ENCODE measurements around the gene PRR13.
"Not testable (repeated sequence)": the region's sequence is repeated elsewhere in the genome, so short reads cannot be mapped to it uniquely, and the experiment has no call there.

The PRR13 gene

DNA sequence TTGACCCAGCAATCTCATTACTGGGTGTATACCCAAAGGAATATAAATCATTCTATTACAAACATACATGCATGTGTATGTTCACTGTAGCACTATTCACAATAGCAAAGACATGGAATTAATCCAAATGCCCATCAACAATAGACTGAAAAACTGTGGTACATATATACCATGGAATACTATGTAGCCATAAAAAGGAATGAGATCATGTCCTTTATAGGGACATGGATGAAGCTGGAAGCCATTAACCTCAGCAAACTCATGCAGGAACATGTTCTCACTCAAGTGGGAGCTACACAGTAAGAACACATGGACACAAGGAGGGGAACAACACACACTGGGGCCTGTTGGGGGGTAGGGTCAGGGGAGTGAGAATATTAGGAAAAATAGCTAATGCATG is 2.0 kb upstream of the PRR13 start:
- not testable (repeated sequence) for DNase-seq

DNA sequence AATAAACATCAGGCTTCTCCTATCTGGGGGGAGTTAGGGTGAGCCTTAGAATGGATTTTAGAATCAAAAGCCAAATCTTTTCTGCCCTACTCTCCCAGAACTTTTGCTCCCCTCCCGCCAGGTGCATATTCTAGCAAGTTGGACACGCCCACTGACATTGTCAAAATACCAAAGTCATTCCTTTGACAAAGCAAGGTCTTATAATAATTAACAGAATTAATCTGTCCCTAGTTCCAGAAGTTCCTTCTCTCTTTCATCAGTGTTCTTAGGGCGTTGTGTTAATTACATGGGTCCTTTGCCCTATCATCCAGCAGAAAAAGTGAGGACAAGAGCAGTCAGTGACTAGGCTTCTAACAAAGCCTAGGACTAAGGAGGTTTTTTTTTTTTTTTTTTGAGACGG is 2.4 kb downstream of the PRR13 start:
- no peak for DNase-seq

DNA sequence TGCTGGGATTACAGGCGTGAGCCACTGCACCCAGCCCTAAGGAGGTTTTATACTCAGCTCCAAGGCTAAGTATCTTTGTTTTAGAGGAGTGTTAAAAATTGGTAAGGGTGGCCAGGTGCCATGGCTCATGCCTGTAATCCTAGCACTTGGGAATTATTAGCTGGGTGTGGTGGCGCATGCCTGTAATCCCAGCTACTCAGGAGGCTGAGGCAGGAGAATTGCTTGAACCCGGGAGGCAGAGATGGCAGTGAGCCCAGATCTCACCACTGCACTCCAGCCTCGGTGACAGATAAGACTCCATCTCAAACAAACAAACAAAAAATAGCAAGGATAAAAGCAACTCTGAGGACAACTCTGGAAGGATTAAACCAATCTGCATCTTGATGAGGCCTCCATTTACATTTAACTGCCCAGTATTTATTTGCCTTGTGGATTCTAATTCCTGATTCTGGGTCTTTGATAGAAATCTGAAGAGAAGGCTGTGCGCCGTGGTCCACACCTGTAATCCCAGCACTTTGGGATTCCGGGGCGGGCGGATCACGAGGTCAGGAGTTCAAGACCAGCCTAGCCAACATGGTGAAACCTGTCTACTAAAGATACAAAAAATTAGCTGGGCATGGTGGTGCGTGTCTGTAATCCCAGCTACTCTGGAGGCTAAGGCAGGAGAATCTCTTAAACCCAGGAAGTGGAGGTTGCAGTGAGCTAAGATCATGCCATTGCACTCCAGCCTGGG is 3.2 kb downstream of the PRR13 start:
- DNase-seq: not testable (repeated sequence)

DNA sequence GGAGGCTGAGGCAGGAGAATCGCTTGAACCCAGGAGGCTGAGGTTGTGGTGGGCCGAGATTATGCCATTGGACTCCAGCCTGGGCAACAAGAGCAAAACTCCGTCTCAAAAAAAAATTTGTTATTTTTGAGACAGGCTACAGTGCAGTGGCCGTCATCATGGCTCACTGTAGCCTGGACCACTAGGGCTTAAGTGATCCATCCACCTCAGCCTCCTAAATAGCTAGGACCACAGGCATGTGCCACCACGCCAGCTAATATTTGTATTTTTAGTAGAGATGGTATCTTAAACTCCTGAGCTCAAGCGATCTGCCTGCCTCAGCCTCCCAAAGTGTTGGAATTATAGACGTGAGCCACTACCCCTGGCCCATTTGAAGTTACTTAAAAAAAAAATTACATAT is 9.4 kb downstream of the PRR13 start:
- DNase-seq: no peak

DNA sequence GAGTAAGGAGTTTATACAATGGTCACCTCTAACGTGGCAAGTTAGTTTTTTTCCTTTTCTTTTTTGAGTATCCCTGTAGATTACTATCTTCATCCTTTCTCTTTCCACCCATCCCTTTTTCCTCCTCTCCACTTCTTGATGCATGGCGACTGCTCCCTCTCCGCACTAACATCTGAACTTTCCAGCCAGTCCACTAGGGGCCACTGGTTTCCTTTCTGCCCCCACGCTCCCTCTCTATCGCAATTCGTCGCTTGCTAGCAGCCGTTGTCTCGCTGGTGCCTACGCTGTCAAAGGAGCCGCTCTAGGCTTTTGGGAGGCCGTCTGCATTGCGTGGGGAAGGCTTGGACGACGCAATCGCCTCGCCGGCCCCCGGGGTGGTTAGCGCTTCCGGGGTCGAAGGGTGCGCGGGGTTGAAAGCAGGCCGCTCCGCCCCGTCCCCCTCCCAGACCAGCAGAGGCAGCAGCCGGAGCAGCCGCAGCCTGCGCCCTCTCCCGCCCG is 10.2 kb downstream of the PRR13 start, which contains the start of gene PCBP2:
PCBP2 (plus strand) TSS at position 442 of the 498 bp plus-strand sequence. CDS start 2,699 bp downstream, outside the sequence.
- peak; percentile 97 for DNase-seq

DNA sequence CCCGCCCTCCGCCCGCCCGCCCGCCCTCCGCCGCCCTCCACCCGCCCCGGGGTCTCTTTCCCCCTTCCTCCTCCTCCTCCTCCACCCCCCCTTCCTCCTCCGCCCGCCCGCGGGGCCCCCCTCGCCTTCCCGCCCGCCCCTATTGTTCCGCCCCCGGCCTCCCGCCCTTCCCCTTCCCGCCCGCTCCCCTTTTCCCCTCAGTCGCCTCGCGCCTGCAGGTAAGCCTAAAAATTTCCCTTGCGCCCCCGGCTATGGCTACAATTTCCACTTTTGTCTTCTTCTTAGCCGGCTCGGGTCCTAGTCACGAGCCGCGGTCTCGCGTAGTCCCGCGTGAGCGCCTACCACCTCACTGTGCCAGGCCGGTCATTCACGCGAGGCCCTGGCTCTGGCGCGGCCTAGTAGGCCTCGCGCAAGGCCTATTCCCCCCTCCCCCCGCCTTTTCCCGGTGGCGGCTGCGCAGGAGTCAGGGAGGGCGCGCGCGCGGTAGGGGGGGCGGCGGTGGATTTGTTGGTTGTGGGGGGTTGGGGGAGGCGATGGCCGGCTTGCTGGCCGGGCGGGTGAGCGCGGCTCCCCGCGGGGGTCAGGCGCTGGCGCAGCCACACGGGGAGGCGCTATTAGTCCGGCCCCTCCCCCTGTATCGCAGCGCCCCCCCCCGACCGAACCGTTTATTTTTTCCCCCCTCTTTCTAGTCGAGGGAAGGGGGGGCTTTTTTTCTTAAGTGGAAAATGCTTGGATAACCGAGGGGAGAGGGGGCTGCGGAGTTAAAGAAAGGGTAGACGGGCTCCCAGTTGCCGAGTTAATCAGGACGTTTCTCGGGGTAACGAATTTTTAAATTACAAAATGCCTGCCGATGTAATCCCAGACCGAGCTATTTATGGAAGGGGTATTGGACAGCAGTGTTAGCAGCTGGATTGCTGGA is 10.9 kb downstream of the PRR13 start:
- DNase-seq: no peak

DNA sequence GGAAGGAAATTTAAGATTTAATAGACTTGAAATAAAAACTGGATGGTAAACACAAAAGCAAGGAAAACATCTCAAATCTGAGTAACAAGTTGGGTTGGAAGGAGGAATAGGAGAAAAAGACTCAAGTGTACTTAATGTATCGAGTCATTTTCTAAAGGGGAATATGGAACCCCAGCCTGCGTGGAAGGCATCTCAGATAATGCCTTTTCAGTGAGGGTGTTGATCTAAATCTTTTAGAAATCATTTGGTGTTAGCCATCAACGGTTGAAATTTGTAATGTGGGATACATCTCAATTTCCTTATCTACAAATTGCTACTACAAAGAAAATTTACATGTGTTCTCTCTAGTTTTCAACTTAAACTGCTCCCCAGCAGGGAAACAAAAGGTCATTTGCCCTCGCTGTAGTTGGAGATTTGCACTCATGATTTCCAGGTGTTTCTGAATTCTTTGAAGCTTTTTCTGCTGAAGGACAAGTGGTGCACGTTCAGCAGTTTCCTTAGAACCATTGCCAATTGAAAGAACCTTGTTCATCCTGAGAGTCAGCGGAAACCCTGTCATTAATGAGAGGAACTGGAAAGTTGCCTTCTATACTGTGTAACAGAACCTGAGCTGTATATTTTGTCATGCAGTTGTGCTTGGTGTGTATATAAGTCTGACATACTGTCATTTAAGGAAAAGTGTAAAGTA is 12.6 kb downstream of the PRR13 start:
- no peak for DNase-seq

DNA sequence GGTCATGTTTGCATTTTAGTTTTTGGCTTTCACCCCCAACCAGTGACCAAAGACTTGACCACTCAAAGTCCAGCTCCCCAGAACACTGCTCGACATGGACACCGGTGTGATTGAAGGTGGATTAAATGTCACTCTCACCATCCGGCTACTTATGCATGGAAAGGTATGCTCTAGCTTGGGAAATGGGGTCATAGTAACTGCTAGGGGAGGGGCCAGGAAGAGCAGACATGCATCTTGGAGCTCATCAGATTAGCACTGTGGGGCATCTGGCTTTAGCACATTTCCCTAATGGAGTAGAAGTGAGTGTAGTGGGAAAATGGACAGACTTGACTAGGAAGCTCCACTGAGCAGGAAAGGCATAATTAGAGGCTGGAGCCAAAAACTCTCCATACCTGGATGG is 13.2 kb downstream of the PRR13 start:
- DNase-seq: no peak

DNA sequence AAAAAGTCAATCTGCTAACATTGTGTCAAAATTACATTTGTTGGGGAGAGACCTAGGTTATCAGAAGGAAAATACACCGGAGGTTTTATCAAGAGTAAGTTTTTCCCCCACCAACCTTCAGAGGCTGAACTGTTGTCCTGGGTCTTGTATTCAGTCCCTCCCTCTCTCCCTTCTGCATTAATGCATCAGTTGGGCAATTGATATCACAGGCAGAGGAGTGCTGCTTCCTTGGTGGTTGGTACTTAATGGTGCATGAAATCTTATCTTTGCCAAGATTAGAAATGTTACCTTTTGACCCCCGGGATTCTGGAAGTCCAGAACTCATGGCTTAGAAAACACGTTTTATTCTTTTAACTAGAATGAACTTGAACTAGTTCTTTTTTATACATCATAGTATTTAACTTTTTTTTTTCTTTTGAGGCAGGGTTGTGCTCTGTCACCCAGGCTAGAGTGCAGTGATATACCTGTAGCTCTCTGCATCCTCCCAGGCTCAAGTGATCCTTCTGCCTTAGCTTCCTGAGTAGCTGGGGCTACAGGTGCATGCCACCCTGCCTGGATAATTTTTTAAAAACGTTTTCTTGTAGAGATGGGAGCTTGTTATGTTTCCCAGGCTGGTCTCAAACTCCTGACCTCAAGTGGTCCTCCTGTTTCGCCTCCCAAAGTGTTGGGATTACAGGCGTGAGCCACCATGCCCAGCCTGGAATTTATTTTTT is 15.3 kb downstream of the PRR13 start:
- no peak for DNase-seq

DNA sequence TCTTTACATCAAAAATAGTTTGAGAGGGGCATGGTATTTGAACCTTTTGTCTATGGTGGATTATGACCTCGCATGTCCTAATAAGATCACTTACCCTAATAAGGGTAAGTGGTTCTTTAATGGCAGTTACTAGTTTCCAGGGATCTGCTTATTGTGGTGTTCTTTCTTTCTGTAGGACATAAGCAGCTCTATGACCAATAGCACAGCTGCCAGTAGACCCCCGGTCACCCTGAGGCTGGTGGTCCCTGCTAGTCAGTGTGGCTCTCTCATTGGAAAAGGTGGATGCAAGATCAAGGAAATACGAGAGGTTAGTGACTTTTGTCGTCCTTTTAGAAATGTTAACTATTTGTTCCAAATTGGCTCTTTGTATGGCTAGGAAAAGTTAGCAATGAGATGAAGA is 17.6 kb downstream of the PRR13 start:
- DNase-seq: no peak

DNA sequence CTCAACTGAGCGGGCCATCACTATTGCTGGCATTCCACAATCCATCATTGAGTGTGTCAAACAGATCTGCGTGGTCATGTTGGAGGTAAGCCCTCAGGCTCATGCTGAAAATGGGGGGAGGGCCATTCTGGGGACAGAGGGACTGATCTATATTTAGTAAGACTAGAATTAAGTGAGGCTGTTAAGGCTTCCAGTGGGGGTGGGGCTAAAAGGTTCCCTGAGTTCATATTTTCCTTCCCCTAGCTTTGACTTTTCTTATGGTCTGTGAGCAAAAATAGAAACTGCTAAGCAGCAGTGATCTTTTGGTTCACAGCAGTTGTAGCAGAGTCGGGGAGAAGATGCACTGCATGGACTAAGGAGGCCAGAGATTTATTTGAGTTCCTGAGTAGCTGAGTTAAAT is 19.5 kb downstream of the PRR13 start:
- no peak for DNase-seq

DNA sequence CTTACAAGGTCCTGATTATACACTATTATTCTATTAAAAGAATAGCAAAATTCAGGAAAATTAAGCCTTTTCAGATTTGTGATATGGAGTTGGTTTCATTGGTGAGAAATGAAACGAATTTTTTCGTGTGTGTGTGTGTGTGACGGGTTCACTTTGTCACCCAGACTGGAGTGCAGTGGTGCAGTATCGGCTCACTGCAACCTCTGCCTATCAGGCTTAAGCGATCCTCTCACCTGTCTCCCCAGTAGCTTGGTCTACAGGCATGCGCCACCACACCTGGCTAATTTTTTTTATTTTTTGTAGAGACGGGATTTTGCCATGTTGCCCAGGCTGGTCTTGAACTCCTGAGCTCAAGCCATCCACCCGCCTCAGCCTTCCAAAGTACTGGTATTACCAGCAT is 20.1 kb downstream of the PRR13 start:
- no peak for DNase-seq

DNA sequence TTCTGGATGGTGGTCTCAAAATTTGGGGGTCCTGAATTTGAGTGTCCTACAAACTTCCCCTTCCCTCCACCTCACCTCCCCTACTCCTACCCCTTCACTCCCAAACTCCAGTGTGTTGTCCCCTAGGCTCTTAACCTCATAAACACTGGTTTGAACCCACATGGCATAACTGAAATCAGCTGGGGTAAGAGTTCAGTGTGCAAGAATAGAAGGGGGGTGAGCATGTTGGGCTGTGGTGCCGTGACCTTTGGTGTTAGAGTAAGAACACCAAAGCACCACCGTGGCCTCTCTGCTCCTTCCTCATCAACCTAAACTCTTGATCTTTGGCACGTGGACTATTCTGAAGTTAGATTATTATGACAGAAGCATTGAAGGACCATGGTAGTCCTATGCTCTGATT is 21.4 kb downstream of the PRR13 start:
- DNase-seq: no peak

DNA sequence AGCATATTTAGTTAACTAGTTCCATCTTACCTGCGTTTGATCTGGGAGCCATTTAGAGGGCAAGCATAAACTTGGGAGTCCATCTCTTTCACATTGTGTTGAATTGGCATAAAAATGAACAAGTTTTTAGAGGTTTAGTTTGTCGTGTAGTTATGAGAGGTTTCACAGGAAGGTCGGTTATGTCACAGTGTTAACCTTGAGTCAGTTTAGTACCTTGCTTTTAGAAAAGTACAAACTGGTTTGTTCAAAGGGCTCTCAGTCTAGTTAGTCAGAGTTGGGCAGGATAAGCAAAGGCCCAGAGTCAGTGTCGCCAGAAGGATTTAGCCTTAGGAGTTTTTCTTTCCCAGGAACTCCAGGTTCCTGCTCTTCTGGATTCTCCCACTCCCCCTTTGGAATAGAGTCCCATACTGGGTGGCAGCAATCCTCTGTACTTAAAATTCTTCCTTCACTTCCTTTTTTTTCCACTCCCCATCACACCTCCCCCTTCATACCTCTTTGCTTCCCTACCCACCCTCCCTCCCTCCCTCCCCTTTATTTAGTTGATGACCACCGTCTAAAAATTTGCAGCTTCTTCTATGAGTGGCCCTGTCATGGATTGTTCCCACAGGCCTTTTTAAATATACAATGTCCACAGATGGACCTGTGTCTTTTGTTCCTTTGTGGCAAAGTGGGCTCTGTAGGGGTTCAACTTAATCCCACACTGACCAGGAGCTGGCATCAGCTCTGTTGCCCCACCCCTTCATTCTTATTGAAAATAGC is 22.4 kb downstream of the PRR13 start:
- DNase-seq: no peak

DNA sequence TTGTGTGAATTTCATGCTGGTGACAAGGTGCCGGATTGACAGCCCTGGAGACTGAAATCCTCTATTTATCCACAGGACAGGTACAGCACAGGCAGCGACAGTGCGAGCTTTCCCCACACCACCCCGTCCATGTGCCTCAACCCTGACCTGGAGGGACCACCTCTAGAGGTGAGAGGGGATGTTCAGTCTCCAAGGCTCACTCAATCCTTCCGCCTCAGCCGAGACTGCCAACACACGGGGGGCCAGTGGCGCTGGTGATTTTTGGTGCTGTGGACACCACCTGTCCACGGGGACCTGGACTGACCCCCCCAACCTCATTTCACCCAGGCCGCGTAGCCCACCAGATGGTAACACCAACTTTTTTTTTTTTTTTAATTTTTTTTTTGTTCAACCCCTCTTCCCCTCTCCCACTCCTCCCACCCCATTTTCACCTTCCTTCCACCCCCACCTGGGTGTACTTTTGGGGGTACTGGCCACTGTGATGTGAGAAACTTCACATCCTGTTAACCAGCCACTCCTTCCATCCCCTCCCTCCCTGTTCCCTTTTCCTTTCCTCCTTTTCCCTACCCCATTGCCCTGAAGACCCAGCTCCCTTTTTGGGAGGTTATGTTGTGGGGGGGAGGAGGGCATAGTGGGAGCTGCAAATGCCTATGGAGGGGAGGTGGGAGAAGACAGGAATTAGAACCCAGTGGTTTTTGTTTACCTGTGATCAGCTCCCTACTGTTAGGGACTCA is 23.3 kb downstream of the PRR13 start:
- DNase-seq: no peak

DNA sequence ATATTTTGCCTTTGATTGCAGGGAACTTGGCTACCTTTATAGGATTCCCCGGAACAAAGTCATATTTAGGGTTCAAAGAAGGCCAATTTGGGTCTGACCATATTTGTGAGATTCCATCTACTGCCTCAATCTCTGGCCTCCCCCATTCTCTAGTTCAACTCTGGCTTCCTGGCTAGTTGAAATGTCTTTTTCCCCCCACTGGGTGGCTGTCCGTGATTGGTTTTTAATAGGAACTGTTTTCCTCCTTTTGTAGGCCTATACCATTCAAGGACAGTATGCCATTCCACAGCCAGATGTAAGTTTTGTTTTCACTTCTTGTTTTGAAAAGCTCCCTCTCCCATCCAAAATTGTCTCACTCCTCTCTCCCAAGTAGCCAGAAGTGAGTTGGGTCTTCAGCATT is 24.1 kb downstream of the PRR13 start:
- no peak for DNase-seq

DNA sequence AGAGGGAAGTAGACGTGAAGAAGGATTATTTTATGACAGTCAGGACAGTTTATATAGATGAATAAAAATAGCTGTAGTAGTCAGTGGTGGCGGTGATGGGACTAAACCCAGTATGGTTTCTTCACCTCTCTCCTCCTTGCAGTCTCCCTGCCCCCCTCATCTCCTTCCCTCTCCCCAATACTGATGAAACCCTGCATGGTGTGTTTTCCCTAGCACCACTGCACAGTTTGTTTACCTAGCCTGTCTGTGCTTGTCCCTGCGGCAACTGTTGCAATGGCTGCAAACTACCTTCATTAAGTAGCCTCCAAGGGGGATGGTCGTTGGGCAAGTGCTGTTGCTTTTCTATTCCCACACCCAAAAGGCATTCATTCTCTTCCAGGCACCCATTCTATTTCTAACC is 25.1 kb downstream of the PRR13 start:
- no peak for DNase-seq

DNA sequence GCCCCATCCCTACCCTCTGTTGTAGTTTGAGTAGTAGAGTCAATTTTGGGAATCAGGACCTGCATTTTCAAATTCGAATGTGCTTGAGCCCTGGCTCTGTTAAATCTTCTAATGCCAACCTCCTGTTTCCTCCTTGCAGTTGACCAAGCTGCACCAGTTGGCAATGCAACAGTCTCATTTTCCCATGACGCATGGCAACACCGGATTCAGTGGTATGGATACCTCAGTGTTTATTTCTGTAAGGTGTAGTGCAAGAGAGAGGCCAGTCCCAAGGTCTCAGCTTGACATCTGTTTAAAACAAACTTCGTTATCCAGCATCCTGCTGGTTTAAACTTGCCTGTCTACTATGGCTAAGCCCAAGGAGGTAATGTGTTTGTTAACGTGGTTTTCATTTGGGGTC is 25.5 kb downstream of the PRR13 start:
- no peak for DNase-seq

DNA sequence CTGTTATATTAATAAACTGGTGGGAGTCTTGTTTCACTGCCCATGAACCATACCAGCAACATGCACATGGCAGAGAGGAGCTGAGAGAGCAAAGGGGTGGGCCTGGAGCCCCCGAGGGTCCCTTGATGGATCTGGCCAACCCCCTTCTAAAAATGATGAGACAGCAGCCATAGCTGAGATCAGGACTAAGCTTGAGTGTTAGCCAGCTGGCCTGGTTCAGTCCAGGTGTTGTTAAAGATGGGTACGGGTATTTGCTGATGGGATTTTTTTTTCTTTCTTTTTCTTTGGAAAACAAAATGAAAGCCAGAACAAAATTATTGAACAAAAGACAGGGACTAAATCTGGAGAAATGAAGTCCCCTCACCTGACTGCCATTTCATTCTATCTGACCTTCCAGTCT is 26.3 kb downstream of the PRR13 start:
- no peak for DNase-seq

DNA sequence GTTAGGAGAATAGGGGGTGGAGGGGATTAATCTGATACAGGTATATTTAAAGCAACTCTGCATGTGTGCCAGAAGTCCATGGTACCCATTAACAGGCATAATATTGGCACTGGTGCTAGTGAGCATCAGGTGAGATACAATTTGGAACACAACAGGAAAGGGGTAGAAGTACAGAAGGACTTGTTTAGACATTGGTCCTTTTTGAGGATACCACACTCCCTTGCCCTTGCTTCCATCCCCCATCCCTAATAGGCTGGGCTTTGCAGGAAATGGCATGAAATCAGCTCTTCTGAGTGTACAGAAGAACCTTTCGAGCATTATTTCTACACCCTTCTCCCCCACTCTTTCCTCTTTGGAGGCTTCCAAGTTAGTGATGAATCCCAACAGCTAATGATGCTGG is 26.7 kb downstream of the PRR13 start:
- no peak for DNase-seq

DNA sequence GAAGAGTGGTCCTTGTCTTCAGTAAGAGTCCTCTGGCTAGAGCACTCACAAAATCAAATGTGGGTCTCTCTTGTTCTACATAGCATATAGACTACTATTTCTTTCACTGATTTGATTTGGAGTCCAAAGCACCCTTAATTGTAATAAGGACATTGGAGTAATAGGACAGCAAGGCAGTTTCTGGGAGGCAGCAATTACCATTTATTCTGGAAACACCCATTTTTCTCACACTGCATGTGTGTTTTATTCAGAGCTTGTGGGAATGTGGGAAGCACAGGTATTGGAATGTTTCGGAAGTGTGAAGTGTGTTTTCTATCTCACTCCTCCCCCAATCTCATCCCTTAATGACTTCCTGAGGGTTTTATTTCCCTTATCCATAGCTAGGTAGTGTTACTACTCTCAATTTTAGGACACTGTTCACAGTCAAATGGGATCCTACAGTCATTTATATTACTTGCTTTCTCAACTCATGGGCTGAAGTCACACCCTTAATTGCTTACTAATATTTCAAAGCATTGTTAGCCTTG is 30.6 kb downstream of the PRR13 start:
- DNase-seq: no peak

Measured in NCI-H1048 (cell line).